NCI-H345 (cell line): Measurements from ENCODE around the gene SLC35F6.
"Not testable (repeated sequence)": the region's sequence is repeated elsewhere in the genome, so short reads cannot be mapped to it uniquely, and the experiment has no call there.

ENCODE experiments used
- DNase-seq: peaks from one replicate; lab custom pipeline; 2025; lab: John Stamatoyannopoulos, UW

Gene SLC35F6

DNA sequence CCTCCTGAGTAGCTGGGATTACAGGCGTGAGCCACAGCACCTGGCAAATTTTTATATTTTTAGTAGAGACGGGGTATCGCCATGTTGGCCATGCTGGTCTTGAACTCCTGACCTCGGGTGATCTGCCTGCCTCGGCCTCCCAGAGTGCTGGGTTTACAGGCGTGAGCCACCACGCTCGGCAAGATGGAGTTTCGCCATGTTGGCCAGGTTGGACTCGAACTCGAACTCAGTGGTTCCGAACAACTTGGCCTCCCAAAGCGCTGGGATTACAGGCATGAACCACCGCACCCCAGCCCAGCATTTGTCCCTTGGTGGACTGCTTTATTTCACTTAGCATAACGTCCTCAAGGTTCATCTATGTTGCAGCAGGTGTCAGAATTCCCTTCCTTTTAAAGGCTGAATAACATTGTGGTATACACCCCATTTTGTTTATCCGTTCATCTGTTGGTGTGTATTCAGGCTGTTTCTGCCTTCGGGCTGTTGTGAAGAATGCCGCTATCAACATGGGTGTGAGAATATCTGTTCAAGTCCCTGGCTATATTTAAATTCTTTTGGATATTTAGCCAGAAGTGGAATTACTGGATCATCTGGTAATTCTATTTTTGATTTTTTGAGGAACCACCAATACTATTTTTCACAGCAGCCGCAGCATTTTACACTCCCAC is 20.6 kb downstream of the SLC35F6 start:
- no peak for DNase-seq

GRCh38 chr2:26785431-26786206 is 21.5 kb downstream of the SLC35F6 start, which contains the start of gene CENPA:
TSS of gene CENPA (plus strand) at chr2:26786056. CDS start at chr2:26786197, 141 bp downstream.
- peak; percentile 100 for DNase-seq

- DNase-seq: peak; percentile 69
Measured at GRCh38 chr2:26786207-26787028, 22.3 kb downstream of the SLC35F6 start.

GRCh38 chr2:26792720-26793119 is 28.6 kb downstream of the SLC35F6 start:
- DNase-seq: no peak

- DNase-seq: no peak
Measured at GRCh38 chr2:26793518-26793917, 29.4 kb downstream of the SLC35F6 start.

- DNase-seq: not testable (repeated sequence)
Measured at GRCh38 chr2:26795135-26795534, 31.1 kb downstream of the SLC35F6 start.

GRCh38 chr2:26801328-26801727 is 37.2 kb downstream of the SLC35F6 start:
- DNase-seq: no peak

- DNase-seq: no peak
Measured at GRCh38 chr2:26801796-26802195, 37.7 kb downstream of the SLC35F6 start.

GRCh38 chr2:26805241-26805676 is 41.2 kb downstream of the SLC35F6 start:
- no peak for DNase-seq

GRCh38 chr2:26807788-26808460 is 43.8 kb downstream of the SLC35F6 start:
- DNase-seq: no peak

- DNase-seq: no peak
Measured at GRCh38 chr2:26809211-26809610, 45.1 kb downstream of the SLC35F6 start.

DNA sequence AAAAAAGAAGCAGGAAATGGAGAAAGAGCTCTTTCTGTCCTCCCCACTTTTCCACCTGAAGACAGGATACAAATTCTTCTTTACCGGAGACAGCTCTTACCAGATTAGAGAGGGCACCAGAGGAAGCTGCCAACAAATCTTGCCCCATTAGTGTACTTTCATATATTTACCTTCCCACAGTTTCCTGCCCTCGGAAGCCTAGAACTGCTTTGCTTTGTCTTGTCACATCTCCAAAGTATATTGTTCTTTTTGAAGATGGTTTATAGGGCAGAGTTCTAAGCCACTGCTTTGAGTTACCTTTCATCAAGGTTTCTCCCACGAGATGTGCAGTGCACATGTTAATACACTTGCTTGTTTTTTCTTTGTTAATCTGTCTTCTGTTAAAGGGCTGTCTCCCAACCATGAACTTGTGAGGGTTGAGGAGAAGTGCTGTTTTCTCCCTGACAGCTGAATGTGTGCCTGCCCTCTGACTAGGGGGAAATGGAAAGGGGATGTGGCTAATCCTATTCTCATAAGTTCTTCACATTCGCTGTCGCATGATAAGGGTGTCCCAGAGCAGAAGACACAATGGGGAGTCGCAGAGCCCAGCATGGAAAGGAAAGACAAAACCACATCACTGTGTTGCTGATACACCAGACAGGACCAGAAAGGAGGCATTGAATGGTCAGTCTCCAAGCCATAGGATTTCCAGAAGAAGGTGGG is 45.9 kb downstream of the SLC35F6 start:
- no peak for DNase-seq

DNA sequence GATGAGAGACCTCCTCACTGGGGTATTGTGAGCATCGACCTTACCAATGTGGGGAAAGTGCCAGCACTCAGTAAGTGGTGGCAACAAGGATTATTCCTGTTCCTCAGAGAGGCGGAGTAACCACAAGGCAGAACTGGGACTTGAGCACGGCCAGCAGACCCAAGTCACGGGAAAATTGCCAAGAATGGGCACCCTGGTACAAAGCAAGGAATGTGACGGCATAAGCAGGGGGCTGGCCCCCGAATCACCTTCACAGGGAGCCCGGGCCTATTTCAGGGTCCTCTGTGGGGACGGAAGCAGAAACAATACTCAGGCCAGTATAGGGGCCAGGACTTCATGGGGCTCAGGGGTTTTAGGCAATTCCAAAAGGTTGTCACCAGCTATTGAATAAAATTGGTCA is 47.2 kb downstream of the SLC35F6 start:
- DNase-seq: no peak

GRCh38 chr2:26811791-26812694 is 48.0 kb downstream of the SLC35F6 start:
- no peak for DNase-seq

DNA sequence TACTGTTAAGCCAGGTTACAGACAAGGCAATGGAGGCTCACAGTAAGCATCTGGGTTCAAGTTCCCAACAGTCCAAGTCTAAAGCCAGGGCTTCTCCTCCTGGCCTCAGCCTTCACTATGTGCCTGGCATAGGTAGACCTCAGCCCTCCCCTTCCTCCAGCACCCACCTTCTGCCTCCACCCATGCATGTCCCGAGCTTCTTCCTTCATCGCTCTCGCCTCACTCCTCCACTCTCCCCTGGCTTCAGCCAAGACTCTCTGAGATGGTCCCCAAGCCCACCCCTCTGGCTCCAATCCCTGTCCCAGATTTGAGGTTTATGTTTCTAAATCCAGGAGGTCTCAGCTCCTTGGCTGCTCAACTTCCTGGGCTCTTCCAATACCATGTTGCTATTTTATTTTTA is 48.6 kb downstream of the SLC35F6 start:
- no peak for DNase-seq

DNA sequence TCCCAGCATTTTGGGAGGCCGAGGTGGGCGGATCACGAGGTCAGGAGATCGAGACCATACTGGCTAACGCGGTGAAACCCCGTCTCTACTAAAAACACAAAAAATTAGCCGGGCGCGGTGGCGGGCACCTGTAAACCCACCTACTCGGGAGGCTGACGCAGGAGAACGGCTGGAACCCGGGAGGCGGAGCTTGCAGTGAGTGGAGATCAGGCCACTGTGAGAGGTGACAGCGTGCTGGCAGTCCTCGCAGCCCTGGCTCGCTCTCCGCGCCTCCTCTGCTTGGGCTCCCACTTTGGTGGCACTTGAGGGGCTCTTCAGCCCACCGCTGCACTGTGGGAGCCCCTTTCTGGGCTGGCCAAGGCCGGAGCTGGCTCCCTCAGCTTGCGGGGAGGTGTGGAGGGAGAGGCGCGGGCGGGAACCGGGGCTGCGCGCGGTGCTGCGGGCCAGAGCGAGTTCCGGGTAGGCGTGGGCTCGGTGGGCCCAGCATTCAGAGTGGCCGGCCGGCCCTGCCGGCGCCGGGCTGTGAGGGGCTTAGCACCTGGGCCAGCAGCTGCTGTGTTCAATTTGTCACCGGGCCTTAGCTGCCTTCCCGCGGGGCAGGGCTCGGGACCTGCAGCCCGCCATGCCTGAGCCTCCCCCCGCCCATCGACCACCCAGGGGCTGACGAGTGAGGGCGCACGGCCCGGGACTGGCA is 50.1 kb downstream of the SLC35F6 start:
- DNase-seq: not testable (repeated sequence)

DNA sequence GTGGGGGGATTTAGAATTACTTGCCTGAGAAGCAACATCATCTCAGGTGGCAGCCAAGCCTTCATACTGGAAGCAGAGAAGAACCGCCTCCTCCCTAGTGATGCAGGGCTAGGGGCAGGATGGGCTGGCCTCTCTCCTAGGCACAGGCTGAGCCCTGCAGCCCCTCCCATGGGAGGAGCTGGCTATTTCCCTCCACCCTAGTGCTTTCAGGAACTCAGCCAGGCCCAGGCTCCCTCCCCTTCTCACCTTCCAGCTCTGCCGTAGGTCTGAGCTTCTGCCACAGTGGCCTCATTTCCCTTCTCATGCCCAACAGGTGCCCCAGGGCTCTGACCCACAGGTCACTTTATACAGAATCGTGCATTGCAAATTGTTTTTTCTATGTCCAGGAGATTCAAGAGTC is 52.8 kb downstream of the SLC35F6 start:
- no peak for DNase-seq

- no peak for DNase-seq
Measured at GRCh38 chr2:26818255-26818654, 54.2 kb downstream of the SLC35F6 start.

DNA sequence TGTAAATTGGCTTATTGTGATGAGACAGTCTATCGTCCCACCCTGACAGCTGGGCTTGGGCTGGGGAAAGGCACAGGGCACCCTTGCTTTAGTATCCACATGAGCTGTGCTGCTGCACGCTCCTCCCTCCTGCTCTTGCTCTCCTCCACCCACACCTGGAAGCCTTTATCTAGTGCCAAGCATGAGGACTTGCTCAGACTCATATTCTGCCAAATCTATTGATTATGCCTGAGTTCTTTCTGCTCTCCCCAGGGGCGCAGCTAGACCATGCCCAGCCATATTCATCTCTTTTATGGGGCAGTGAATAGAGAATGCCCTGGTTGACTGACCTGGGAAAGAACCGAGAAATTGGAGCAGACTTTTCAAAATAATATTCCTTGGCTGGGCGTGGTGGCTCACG is 54.9 kb downstream of the SLC35F6 start:
- DNase-seq: no peak

DNA sequence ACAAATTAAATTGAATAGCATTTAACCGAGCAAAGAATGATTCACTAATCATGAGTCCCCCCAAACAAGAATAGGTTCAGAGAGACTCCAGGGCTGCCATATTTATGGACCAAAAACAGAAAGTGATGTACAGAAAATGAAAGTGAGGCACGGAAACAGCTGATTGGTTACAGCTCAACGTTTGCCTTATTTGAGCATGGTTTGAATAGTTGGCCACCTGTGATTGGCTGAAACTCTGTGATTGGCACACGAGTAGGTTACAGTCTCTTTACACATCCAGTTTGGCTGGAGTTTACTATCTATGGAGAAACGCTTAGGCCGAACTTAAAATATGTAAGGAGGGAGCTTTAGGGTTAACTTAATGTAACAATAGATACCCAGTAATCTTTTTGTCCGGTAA is 56.8 kb downstream of the SLC35F6 start:
- DNase-seq: no peak
